GM06990 (cell line): ENCODE measurements around the gene FKBP1A.
A peak's percentile ranks its signal among the peaks of the same experiment; 100 is the strongest.

Experiments used
- DNase-seq: peaks from one replicate; pipeline ENCODE4 v3.0.0-alpha.2; 2011; ENCODE audit not compliant: insufficient read length; ENCODE audit errors: extremely low read depth
- H3K27me3 ChIP-seq: replicated peaks from 2 replicates; pipeline ENCODE4 v1.6.0; 2011; ENCODE audit warnings: low read length; ENCODE audit not compliant: control insufficient read depth, insufficient read depth
- H3K36me3 ChIP-seq: 2 replicates; pipeline ENCODE4 v1.5.1; 2011; ENCODE audit warnings: low read length; ENCODE audit not compliant: control insufficient read depth, insufficient read depth
- H3K4me3 ChIP-seq: replicated peaks from 2 replicates; pipeline ENCODE4 v1.5.1; 2011; ENCODE audit warnings: low read depth, mild to moderate bottlenecking, control low read depth, low read length
- CTCF ChIP-seq: IDR thresholded peaks from 2 replicates; pipeline ENCODE4 v1.5.1; 2011; ENCODE audit warnings: low read length, control low read depth, mild to moderate bottlenecking, inconsistent platforms; ENCODE audit not compliant: insufficient read depth, poor library complexity, severe bottlenecking

FKBP1A gene

GRCh38 chr20:1393507-1393882, 641 bp upstream of the FKBP1A start:
- no peak for DNase-seq
- TF ChIP-seq CTCF = no peak
- H3K36me3 ChIP-seq = peaks cover 6% of the 10 kb centered on the region
- no peaks in the 10 kb centered on the region for H3K27me3 ChIP-seq
- peak overlapping the region; percentile 74 for H3K4me3 ChIP-seq

- Histone ChIP-seq H3K27me3 (no peaks in the 10 kb centered on the region), H3K4me3 (peak overlapping the region; percentile 74), H3K36me3 (peaks cover 8% of the 10 kb centered on the region)
- no peak for TF ChIP-seq CTCF
- DNase-seq = no peak
Observed at GRCh38 chr20:1392443-1392692, 486 bp downstream of the FKBP1A start.

- H3K36me3 ChIP-seq = peaks cover 8% of the 10 kb centered on the region
- TF ChIP-seq CTCF = no peak
- DNase-seq = no peak
- H3K4me3 ChIP-seq = peak overlapping the region; percentile 74
- H3K27me3 ChIP-seq = no peaks in the 10 kb centered on the region
Observed at GRCh38 chr20:1391640-1392442, 1.0 kb downstream of the FKBP1A start.

GRCh38 chr20:1390581-1391403, 2.1 kb downstream of the FKBP1A start:
- H3K27me3 ChIP-seq = no peaks in the 10 kb centered on the region
- H3K4me3 ChIP-seq = peak overlapping the region; percentile 74
- no peak for DNase-seq
- peaks cover 10% of the 10 kb centered on the region for H3K36me3 ChIP-seq
- no peak for TF ChIP-seq CTCF

- Histone ChIP-seq H3K27me3 (no peaks in the 10 kb centered on the region), H3K36me3 (peaks cover 11% of the 10 kb centered on the region), H3K4me3 (peak overlapping the region; percentile 74)
- DNase-seq = no peak
- no peak for TF ChIP-seq CTCF
Observed at GRCh38 chr20:1389703-1390580, 2.9 kb downstream of the FKBP1A start.
